Measurements from ENCODE around the gene PLIN3. TPM values are rescaled to one million over a fixed set of nuclear protein-coding genes. Genes with fewer than 3 reads are reported as not detected.
"Not testable (repeated sequence)": the region's sequence is repeated elsewhere in the genome, so short reads cannot be mapped to it uniquely, and the experiment has no call there.

PLIN3 gene
- total RNA-seq, 4 donors from 2014 or later: 53.9 to 193 (median 92.5) TPM

DNA sequence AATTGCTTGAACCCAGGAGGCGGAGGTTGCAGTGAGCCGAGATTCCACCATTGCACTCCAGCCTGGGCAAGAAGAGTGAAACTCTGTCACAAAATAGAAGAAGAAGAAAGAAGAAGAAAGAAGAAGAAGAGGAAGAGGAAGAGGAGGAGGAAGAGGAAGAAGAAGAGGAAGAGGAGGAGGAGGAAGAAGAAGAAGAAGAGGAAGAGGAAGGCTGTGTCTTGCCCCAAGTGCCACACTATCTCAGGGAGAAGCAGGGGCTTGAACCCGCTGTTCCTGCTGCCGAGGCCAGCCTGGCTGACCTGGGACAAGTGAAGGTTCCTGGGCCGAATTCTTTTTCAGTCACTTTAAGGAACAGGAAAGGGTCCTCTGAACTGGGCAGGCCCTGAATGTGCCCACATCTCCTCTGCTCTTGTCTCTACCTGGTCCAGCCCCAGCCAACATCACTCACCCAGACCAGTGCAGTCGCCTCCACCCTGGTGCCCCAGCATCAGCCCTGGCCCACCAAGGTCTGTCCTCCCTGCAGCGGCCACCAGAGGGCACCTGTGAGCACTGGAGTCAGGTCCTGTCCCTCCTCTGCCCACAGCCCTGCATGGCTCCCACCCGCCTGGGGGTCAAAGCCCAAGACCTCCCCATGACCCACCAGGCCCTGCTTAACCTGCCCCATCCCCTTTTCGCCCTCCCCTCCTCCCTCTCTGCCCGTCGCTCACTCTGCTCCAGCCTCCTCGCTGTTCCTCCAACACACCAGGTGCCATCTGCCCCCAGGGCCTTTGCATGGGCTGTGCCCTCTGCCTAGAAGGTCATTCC is 55.9 kb downstream of the PLIN3 start:
- DNase-seq (peak in 1 of 2 donors; percentile 80), ATAC-seq (peak in 1 of 2 donors; percentile 15)
- H3K36me3 ChIP-seq: no peaks in the 10 kb centered on the region
- H3K4me1 ChIP-seq: peaks cover 27 to 30% of the 10 kb centered on the region in 2 donors
- in situ Hi-C loops (cut with MboI; ENCODE audit: low sequenced_read_pairs in 4 of 4): loop anchor here in 1 of 4 donors (5.0 kb wide), 1 partner anchor 101 kb away; no protein-coding TSS in a partner anchor
- no peaks in the 10 kb centered on the region for H3K27me3 ChIP-seq
- no peaks in the 10 kb centered on the region for H3K9me3 ChIP-seq
- intact Hi-C loops (cut with DNase I; ENCODE audit: low total_unique reads): loop anchor here (1.0 to 5.0 kb wide), 3 partner anchors 20 to 166 kb away; partner anchors contain the start of genes PLIN3 and TICAM1
- no peak for TF ChIP-seq POLR2A (IDR thresholded peaks at IDR 0.05)
- TF ChIP-seq CTCF (IDR thresholded peaks at IDR 0.05 in 4 of 5, conservative IDR thresholded peaks at IDR 0.05 in 1 of 5): peak; percentile 84 to 94 (median 87)
- no peak overlapping the region for H3K4me3 ChIP-seq
- peak overlapping the region; percentile 95 to 97 (median 96) for H3K27ac ChIP-seq

GRCh38 chr19:4807188-4807587 is 60.3 kb downstream of the PLIN3 start:
- no peak for TF ChIP-seq POLR2A (IDR thresholded peaks at IDR 0.05)
- TF ChIP-seq CTCF (IDR thresholded peaks at IDR 0.05 in 4 of 5, conservative IDR thresholded peaks at IDR 0.05 in 1 of 5): no peak
- H3K36me3 ChIP-seq: no peaks in the 10 kb centered on the region
- intact Hi-C loops (cut with DNase I; ENCODE audit: low total_unique reads) (no loop called here), in situ Hi-C loops (cut with MboI; ENCODE audit: low sequenced_read_pairs in 4 of 4) (loop anchor here in 3 of 4 donors (5.0 to 10.0 kb wide), 4 partner anchors 40 to 105 kb away; no protein-coding TSS in a partner anchor)
- H3K4me3 ChIP-seq: no peak overlapping the region
- peaks cover 7 to 8% of the 10 kb centered on the region in 2 donors for H3K4me1 ChIP-seq
- H3K27me3 ChIP-seq: no peaks in the 10 kb centered on the region
- H3K9me3 ChIP-seq: no peaks in the 10 kb centered on the region
- DNase-seq (no peak), ATAC-seq (no peak)
- H3K27ac ChIP-seq: peak overlapping the region in 1 of 4 donors; percentile 18

GRCh38 chr19:4806384-4806783 is 61.1 kb downstream of the PLIN3 start:
- H3K4me3 ChIP-seq: no peak overlapping the region
- in situ Hi-C loops (cut with MboI; ENCODE audit: low sequenced_read_pairs in 4 of 4) (loop anchor here in 3 of 4 donors (5.0 to 10.0 kb wide), 4 partner anchors 41 to 106 kb away; no protein-coding TSS in a partner anchor), intact Hi-C loops (cut with DNase I; ENCODE audit: low total_unique reads) (no loop called here)
- DNase-seq: no peak
- no peaks in the 10 kb centered on the region for H3K36me3 ChIP-seq
- no peaks in the 10 kb centered on the region for H3K27me3 ChIP-seq
- TF ChIP-seq POLR2A (IDR thresholded peaks at IDR 0.05): no peak
- no peak for TF ChIP-seq CTCF (IDR thresholded peaks at IDR 0.05 in 4 of 5, conservative IDR thresholded peaks at IDR 0.05 in 1 of 5)
- H3K4me1 ChIP-seq: peaks cover 12 to 14% of the 10 kb centered on the region in 2 donors
- no peaks in the 10 kb centered on the region for H3K9me3 ChIP-seq
- no peak overlapping the region for H3K27ac ChIP-seq
- no peak for ATAC-seq

DNA sequence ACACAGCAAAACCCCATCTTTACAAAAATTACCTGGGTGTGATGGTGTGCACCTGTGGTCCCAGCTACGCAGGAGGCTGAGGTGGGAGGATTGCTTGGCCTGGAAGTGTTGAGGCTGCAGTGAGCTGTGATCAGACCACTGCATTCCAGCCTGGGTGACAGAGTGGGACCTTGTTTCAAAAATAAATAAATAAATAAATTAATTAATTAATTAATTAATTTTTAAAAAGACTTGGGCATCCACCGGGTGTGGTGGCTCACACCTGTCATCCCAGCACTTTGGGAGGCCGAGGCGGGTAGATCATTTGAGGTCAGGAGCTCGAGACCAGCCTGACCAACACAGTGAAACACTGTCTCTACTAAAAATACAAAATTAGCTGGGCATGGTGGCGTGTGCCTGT is 62.3 kb downstream of the PLIN3 start:
- H3K36me3 ChIP-seq; intact Hi-C loops (cut with DNase I; ENCODE audit: low total_unique reads); ATAC-seq; H3K27ac ChIP-seq; H3K9me3 ChIP-seq; H3K4me3 ChIP-seq; H3K27me3 ChIP-seq; DNase-seq: not testable (repeated sequence)
- in situ Hi-C loops (cut with MboI; ENCODE audit: low sequenced_read_pairs in 4 of 4): loop anchor here in 3 of 4 donors (5.0 to 10.0 kb wide), 4 partner anchors 42 to 107 kb away; no protein-coding TSS in a partner anchor
- peaks cover 21% of the 10 kb centered on the region in 2 donors for H3K4me1 ChIP-seq

All from gastrocnemius medialis (tissue), 4 donors.